Neural progenitor cell (in vitro differentiated cells): ENCODE data around the gene ZNF469. TPM values are rescaled to one million over a fixed set of nuclear protein-coding genes. Genes with fewer than 3 reads are reported as not detected.

Experiments used
- DNase-seq: peaks from one replicate; pipeline ENCODE4 v3.0.0-alpha.2; 2016; ENCODE audit warnings: low spot score
- H2AFZ ChIP-seq: fragments of 200-600 bp; sonication (generic); replicated peaks from 2 replicates; pipeline ENCODE4 v1.6.1; 2016; ENCODE audit warnings: antibody characterized with exemption
- H3F3A ChIP-seq: fragments of 200-600 bp; sonication (generic); 2 replicates; pipeline ENCODE4 v1.6.1; 2016; ENCODE audit warnings: antibody characterized with exemption, low read depth
- H3K27ac ChIP-seq: fragments of 200-600 bp; sonication (generic); 2 replicates; pipeline ENCODE4 v1.5.1; 2016; ENCODE audit warnings: mild to moderate bottlenecking
- H3K27me3 ChIP-seq: fragments of 200-600 bp; sonication (generic); 2 replicates; pipeline ENCODE4 v1.6.1; 2016; ENCODE audit warnings: mild to moderate bottlenecking, moderate library complexity
- H3K36me3 ChIP-seq: fragments of 200-600 bp; sonication (generic); 2 replicates; pipeline ENCODE4 v1.5.1; 2016
- H3K4me1 ChIP-seq: fragments of 200-600 bp; sonication (generic); 2 replicates; pipeline ENCODE4 v1.6.1; 2016; ENCODE audit warnings: mixed run types
- H3K4me2 ChIP-seq: fragments of 200-600 bp; sonication (generic); 2 replicates; pipeline ENCODE4 v1.6.1; 2016
- H3K4me3 ChIP-seq: fragments of 200-600 bp; sonication (generic); 2 replicates; pipeline ENCODE4 v1.5.1; 2016
- H3K79me2 ChIP-seq: fragments of 200-600 bp; sonication (generic); 2 replicates; pipeline ENCODE4 v1.6.1; 2016; ENCODE audit warnings: low read depth
- H3K9ac ChIP-seq: fragments of 200-600 bp; sonication (generic); 2 replicates; pipeline ENCODE4 v1.6.1; 2016
- H3K9me3 ChIP-seq: fragments of 200-600 bp; sonication (generic); 2 replicates; pipeline ENCODE4 v1.5.1; 2016; ENCODE audit warnings: low read depth
- H4K20me1 ChIP-seq: fragments of 200-600 bp; sonication (generic); 2 replicates; pipeline ENCODE4 v1.6.1; 2016; ENCODE audit warnings: low read depth
- H3K27ac Mint-ChIP-seq: 3 replicates; pipeline ENCODE4 v1.8.0; 2021; ENCODE audit warnings: mixed read lengths
- H3K27me3 Mint-ChIP-seq: 2 replicates; pipeline ENCODE4 v1.8.0; 2022; ENCODE audit warnings: low read depth, mild to moderate bottlenecking, inconsistent platforms, moderate library complexity, mixed read lengths; ENCODE audit not compliant: insufficient read depth
- H3K36me3 Mint-ChIP-seq: 3 replicates; pipeline ENCODE4 v1.8.0; 2021; ENCODE audit warnings: mixed read lengths
- H3K4me1 Mint-ChIP-seq: 3 replicates; pipeline ENCODE4 v1.8.0; 2021; ENCODE audit warnings: mixed read lengths
- H3K4me3 Mint-ChIP-seq: 3 replicates; pipeline ENCODE4 v1.8.0; 2021; ENCODE audit warnings: mild to moderate bottlenecking, moderate library complexity, mixed read lengths
- H3K9me3 Mint-ChIP-seq: 3 replicates; pipeline ENCODE4 v1.8.0; 2020; ENCODE audit warnings: mixed read lengths
- EZH2 ChIP-seq: fragments of 200-600 bp; sonication (generic); IDR thresholded peaks from 2 replicates; pipeline ENCODE4 v1.6.1; 2017; ENCODE audit warnings: antibody characterized with exemption, mild to moderate bottlenecking, moderate library complexity
- EZH2phosphoT487 ChIP-seq: fragments of 200-600 bp; sonication (generic); IDR thresholded peaks from 2 replicates; pipeline ENCODE4 v1.6.1; 2017; ENCODE audit warnings: antibody characterized with exemption
- total RNA-seq: library from RNA; depleted of rRNA; stranded (reverse); fragments of >200 nt; gene quantifications from 2 replicates; pipeline ENCODE4 v1.2.3, GENCODE V29; 2015; ENCODE audit warnings: low replicate concordance
- TF ChIP-seq, protein P1 (sequence below): fragments of 200-600 bp; sonication (generic); IDR thresholded peaks from 2 replicates; pipeline ENCODE4 v1.5.1; 2017; ENCODE audit warnings: antibody characterized with exemption, mild to moderate bottlenecking

ZNF469 gene
- total RNA-seq, 1 donor from 2014 or later: 0.02 TPM

DNA sequence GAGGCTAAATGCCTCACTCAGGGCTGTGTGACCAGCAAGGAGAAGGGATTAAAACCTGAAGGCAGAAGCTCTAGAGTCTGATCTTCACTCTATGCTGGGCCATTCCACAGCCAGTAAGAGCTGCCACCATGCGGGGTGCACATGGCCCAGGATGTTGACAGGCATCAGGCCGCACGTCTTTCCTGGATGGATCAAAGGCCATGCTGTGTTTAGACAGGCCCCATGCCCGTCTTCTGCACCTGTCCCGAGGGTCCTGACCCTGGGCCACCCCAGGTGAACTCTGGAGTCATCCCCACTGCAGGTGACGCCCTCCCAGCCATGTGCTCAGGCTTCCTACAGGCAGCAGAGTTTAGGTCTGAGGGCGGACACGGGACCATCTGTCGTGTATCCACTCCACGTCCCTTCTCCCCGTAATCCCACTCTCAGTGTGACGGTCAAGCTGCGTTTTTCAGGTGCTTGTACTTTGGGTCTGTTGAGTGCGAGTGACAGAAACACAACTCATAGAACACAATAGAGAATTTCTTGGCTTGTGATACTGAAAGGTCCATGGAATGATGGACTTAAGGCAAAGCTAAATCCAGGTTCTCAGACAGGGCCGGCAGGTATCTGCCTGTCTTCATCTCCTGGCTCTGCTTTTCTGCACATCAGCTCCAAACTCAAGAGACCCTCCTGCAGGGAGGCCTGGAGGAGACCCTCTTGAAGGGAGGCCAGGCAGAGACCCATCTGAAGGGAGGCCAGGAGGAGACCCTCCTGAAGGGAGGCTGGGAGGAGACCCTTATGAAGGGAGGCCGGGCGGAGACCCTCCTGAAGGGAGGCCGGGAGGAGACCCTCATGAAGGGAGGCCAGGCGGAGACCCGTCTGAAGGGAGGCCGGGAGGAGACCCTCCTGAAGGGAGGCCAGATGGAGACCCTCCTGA, 13.2 kb downstream of the ZNF469 start:
- no peak overlapping the region for H3K4me3 Mint-ChIP-seq
- no peaks in the 10 kb centered on the region for H3K4me1 Mint-ChIP-seq
- no peaks in the 10 kb centered on the region for H3K27me3 ChIP-seq
- H3K36me3 ChIP-seq: no peaks in the 10 kb centered on the region
- H3K27ac ChIP-seq: no peak overlapping the region
- no peaks in the 10 kb centered on the region for H3F3A ChIP-seq
- H3K36me3 Mint-ChIP-seq: no peaks in the 10 kb centered on the region
- H3K4me2 ChIP-seq: no peak overlapping the region
- H3K79me2 ChIP-seq: no peaks in the 10 kb centered on the region
- no peaks in the 10 kb centered on the region for H4K20me1 ChIP-seq
- no peak overlapping the region for H3K4me3 ChIP-seq
- H3K9me3 Mint-ChIP-seq: peaks cover 6% of the 10 kb centered on the region
- H3K9ac ChIP-seq: no peak overlapping the region
- TF ChIP-seq, protein P1, sequence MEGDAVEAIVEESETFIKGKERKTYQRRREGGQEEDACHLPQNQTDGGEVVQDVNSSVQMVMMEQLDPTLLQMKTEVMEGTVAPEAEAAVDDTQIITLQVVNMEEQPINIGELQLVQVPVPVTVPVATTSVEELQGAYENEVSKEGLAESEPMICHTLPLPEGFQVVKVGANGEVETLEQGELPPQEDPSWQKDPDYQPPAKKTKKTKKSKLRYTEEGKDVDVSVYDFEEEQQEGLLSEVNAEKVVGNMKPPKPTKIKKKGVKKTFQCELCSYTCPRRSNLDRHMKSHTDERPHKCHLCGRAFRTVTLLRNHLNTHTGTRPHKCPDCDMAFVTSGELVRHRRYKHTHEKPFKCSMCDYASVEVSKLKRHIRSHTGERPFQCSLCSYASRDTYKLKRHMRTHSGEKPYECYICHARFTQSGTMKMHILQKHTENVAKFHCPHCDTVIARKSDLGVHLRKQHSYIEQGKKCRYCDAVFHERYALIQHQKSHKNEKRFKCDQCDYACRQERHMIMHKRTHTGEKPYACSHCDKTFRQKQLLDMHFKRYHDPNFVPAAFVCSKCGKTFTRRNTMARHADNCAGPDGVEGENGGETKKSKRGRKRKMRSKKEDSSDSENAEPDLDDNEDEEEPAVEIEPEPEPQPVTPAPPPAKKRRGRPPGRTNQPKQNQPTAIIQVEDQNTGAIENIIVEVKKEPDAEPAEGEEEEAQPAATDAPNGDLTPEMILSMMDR: no peak
- TF ChIP-seq EZH2phosphoT487 (no peak), EZH2 (no peak)
- no peak overlapping the region for H3K27ac Mint-ChIP-seq
- no peak for DNase-seq
- H3K4me1 ChIP-seq: no peaks in the 10 kb centered on the region
- H3K27me3 Mint-ChIP-seq: peaks cover 7% of the 10 kb centered on the region
- no peak overlapping the region for H2AFZ ChIP-seq
- no peaks in the 10 kb centered on the region for H3K9me3 ChIP-seq

DNA sequence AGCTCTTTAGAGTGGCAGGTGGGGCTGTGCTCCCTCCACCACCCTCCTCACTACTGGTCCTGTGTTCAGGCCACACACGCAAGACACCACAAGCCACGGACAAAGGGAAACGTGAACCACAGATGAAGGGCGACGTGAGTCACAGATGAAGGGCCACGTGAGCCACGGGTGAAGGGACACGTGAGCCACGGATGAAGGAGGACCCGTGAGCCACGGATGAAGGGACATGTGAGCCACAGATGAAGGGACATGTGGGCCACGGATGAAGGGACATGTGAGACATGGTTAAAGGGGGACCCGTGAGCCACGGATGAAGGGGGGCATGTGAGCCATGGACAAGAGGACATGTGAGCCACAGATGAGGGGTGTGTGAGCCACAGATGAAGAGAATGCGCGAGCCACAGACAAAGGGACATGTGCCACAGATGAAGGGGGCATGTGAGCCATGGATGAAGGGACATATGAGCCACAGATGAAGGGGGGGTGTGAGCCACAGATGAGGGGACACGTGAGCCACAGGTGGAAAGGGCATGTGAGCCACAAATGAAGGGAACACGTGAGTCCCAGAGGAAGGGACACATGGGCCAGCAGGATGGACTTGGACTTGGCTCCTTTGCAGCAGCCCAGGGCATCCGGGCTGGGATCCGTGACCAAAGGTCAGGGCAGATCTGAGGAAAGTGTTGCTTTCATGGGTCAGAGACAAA, 15.6 kb downstream of the ZNF469 start:
- Mint-ChIP-seq H3K27me3 (peaks cover 7% of the 10 kb centered on the region), H3K4me3 (no peak overlapping the region)
- no peaks in the 10 kb centered on the region for H3K4me1 ChIP-seq

DNA sequence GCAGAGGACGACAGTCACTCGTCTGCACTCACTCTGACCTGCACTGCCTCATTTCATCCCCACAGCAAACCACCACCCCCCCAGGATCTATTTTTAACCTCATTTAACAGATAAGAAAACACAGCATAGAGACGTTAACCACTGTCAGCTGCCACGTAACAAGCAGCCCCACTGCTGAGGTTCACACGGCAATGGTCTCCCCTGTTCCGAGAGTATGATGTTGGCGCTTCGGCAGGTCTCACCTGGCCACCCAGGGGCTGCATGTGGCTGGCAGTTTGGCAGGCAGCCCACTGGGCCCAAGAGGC, 16.1 kb downstream of the ZNF469 start:
- H4K20me1 ChIP-seq: no peaks in the 10 kb centered on the region

More for the DNA sequence above, 15.6 kb downstream of the ZNF469 start:
- Mint-ChIP-seq H3K9me3 (peaks cover 6% of the 10 kb centered on the region), H3K36me3 (no peaks in the 10 kb centered on the region), H3K27ac (peak overlapping the region; percentile 30), H3K4me1 (peaks cover 3% of the 10 kb centered on the region)
- Histone ChIP-seq H2AFZ (no peak overlapping the region), H3K27me3 (no peaks in the 10 kb centered on the region), H3K4me3 (no peak overlapping the region), H3K36me3 (no peaks in the 10 kb centered on the region), H3F3A (no peaks in the 10 kb centered on the region), H3K9ac (no peak overlapping the region), H3K79me2 (no peaks in the 10 kb centered on the region), H3K9me3 (no peaks in the 10 kb centered on the region), H3K27ac (no peak overlapping the region), H4K20me1 (no peaks in the 10 kb centered on the region), H3K4me2 (no peak overlapping the region)
- TF ChIP-seq, protein P1: no peak
- TF ChIP-seq EZH2 (no peak), EZH2phosphoT487 (no peak)
- DNase-seq: no peak

More for the DNA sequence above, 16.1 kb downstream of the ZNF469 start:
- Histone ChIP-seq H3K9ac (no peak overlapping the region), H3K79me2 (no peaks in the 10 kb centered on the region), H3K4me1 (no peaks in the 10 kb centered on the region), H3K27me3 (no peaks in the 10 kb centered on the region), H3K4me3 (no peak overlapping the region), H3K9me3 (no peaks in the 10 kb centered on the region), H3K27ac (no peak overlapping the region), H2AFZ (no peak overlapping the region), H3K36me3 (no peaks in the 10 kb centered on the region), H3F3A (no peaks in the 10 kb centered on the region), H3K4me2 (no peak overlapping the region)
- H3K36me3 Mint-ChIP-seq: no peaks in the 10 kb centered on the region
- peaks cover 6% of the 10 kb centered on the region for H3K9me3 Mint-ChIP-seq
- no peak overlapping the region for H3K4me3 Mint-ChIP-seq
- peak overlapping the region; percentile 30 for H3K27ac Mint-ChIP-seq
- DNase-seq: no peak
- H3K4me1 Mint-ChIP-seq: peaks cover 3% of the 10 kb centered on the region
- H3K27me3 Mint-ChIP-seq: peaks cover 7% of the 10 kb centered on the region
- no peak for TF ChIP-seq EZH2
